Measurements from ENCODE around the gene IPP.

IPP gene

DNA sequence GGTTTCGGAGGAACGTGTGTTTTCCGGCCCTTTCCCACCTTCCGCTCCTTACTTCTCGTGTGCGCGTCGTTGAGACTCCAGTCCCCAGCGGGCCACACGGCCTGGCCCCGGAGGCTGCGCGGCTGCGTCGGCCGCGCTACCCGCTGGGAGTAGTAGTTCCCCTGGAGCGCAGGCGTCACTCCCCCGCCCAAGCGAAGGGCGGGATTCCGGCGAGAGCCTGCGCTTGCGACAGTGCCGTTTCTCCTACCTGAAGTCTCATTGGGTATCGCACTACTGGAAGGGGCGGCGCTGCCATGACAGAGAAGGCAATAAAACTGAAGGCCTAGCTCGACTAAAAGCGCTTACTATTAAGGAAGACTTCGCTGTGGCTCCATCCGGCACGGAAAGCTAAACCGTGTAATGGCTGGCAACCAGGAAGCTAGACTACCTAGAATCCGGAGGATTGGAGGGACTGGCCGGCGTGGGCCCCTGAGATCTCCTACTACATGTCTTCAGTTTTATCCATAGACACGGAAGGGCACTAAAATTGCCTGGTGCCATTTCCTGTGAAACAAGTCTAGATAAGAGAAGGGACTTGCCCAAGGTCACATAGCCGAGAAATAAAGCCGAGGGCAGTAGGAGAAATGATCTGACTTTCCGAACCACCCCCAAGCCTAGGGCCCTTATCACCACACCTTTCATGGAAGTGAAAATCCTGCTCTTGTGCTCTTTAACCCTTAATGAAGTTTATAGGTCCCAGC is 63.3 kb downstream of the IPP start:
- peak overlapping the region; percentile 88 for H3K4me3 ChIP-seq (ENCODE audit: low read depth, low read length)
- TF ChIP-seq, protein P1, sequence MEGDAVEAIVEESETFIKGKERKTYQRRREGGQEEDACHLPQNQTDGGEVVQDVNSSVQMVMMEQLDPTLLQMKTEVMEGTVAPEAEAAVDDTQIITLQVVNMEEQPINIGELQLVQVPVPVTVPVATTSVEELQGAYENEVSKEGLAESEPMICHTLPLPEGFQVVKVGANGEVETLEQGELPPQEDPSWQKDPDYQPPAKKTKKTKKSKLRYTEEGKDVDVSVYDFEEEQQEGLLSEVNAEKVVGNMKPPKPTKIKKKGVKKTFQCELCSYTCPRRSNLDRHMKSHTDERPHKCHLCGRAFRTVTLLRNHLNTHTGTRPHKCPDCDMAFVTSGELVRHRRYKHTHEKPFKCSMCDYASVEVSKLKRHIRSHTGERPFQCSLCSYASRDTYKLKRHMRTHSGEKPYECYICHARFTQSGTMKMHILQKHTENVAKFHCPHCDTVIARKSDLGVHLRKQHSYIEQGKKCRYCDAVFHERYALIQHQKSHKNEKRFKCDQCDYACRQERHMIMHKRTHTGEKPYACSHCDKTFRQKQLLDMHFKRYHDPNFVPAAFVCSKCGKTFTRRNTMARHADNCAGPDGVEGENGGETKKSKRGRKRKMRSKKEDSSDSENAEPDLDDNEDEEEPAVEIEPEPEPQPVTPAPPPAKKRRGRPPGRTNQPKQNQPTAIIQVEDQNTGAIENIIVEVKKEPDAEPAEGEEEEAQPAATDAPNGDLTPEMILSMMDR (IDR thresholded peaks at IDR 0.05; ENCODE audit: borderline replicate concordance, insufficient read depth, low read depth, low read length), result no peak

DNA sequence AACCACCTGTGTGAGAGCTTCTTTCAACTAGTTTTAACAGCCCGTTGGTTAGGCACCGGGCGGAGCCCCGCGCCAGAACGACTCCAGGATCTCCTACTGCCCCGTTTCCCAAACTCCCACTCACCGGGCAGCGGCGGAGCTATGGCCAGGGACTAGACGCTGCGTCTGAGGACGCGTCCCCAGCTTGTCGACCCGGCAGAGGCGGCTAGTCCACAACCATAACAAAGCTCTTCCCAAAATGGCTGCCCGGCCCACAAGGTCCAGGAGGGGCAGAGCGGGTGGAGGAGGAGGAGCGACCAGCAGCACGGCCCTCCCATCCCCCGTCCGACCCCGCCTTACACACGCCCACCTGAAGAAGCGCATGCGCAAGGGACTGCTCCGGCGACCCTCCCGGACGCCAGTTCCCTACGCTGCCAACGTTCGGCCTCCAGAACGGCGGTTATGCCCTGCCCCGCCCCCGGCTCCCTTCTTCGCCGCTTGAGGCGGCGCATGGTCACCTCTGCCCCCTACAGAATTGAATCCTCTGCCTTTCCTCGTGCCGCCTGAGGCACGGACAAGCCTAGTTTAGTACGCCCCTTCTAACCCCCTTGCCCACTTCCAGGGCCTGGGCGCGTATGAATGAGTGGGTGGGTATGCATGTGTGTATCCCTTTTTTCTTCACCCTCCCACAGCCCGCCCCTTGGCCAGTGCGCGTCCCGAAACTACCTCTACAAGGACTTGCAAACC is 64.0 kb downstream of the IPP start, which contains the start of gene GPBP1L1:
TSS of gene GPBP1L1 (minus strand) at position 246 of the 726 bp plus-strand sequence. CDS start 27,446 bp downstream, outside the sequence.
- TF ChIP-seq, protein P1 (IDR thresholded peaks at IDR 0.05; ENCODE audit: borderline replicate concordance, insufficient read depth, low read depth, low read length), result no peak

DNA sequence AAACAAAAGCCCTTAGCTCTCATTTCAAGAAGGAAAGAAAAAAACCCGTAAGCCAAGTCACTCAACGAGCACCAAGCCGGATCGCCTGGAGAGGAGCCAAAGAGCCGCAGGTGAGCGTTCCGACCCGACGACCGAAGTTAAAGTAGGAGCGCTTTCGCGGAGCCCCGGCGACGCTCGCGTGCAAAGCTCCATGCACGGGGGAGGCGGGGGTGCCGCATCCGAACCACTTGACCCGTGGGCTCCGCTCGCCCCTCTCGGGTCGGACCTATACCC is 64.5 kb downstream of the IPP start:
- TF ChIP-seq, protein P1 (IDR thresholded peaks at IDR 0.05; ENCODE audit: borderline replicate concordance, insufficient read depth, low read depth, low read length), result 0 out of 2 replicates have a peak, but pooled peaks have one; percentile 15
- H3K4me3 ChIP-seq (ENCODE audit: low read depth, low read length), result peak overlapping the region; percentile 88

More for the DNA sequence above, 64.0 kb downstream of the IPP start, which contains the start of gene GPBP1L1:
- H3K4me3 ChIP-seq (ENCODE audit: low read depth, low read length), result peak within 1 kb of the TSS; percentile 88

GRCh38 chr1:45685308-45686014 is 65.0 kb downstream of the IPP start:
- H3K4me3 ChIP-seq (ENCODE audit: low read depth, low read length), result peak overlapping the region; percentile 88
- TF ChIP-seq, protein P1 (IDR thresholded peaks at IDR 0.05; ENCODE audit: borderline replicate concordance, insufficient read depth, low read depth, low read length), result no peak

DNA sequence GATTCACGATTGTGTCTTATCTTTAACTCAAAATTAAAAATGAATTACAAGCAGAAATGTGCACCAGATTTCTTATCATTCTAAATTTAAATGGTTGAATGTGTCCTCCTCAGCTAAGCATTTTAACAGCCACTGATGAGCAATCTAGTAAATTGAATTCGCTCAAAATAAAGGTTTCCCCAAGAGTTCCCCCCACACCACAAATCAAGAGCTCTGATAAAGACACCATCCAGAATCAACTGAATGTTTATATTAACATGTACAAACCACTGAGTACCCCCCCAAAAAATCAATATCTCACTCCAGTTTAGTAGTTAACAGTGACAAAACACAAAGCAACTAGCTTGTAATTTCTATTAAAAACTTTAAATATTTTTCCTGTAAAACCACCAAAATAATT is 66.1 kb downstream of the IPP start:
- TF ChIP-seq, protein P1 (IDR thresholded peaks at IDR 0.05; ENCODE audit: borderline replicate concordance, insufficient read depth, low read depth, low read length), result no peak
- no peak overlapping the region for H3K4me3 ChIP-seq (ENCODE audit: low read depth, low read length)

- no peak overlapping the region for H3K4me3 ChIP-seq (ENCODE audit: low read depth, low read length)
- TF ChIP-seq, protein P1 (IDR thresholded peaks at IDR 0.05; ENCODE audit: borderline replicate concordance, insufficient read depth, low read depth, low read length), result no peak
Observed at GRCh38 chr1:45682942-45683341, 67.5 kb downstream of the IPP start.

All from GM12875 (cell line).